Keratinocyte (primary cell): ENCODE data around the gene CNFN. TPM values are rescaled to one million over a fixed set of nuclear protein-coding genes. Genes with fewer than 3 reads are reported as not detected.
A peak's percentile ranks its signal among the peaks of the same experiment; 100 is the strongest.

Experiments
- DNase-seq: peaks from one replicate; pipeline ENCODE4 v3.0.0-alpha.2; 2011; ENCODE audit warnings: low read depth, missing footprints, low spot score
- FAIRE-seq: peaks from 2 replicates; lab custom pipeline; 2011; peaks lifted over from hg19 to GRCh38; lab: Jason Lieb, UNC
- H2AFZ ChIP-seq: 2 replicates; pipeline ENCODE4 v1.6.0; 2012; ENCODE audit warnings: low read length, control low read depth, inconsistent platforms; ENCODE audit not compliant: control insufficient read depth
- H3K27ac ChIP-seq: 2 replicates; pipeline ENCODE4 v1.5.1; 2011; ENCODE audit warnings: low read length; ENCODE audit not compliant: control insufficient read depth, insufficient read depth
- H3K27me3 ChIP-seq: 3 replicates; pipeline ENCODE4 v1.6.0; 2011; ENCODE audit warnings: low read length; ENCODE audit not compliant: control insufficient read depth, insufficient read depth; ENCODE audit errors: extremely low read depth
- H3K36me3 ChIP-seq, 2 experiments: 2 replicates in 1 of 2; 3 replicates in 1 of 2; pipeline ENCODE4 v1.5.1; 2011; ENCODE audit warnings: low read length in 2 of 2, mild to moderate bottlenecking in 1 of 2; ENCODE audit not compliant: control insufficient read depth in 2 of 2, insufficient read depth in 2 of 2; ENCODE audit errors: extremely low read depth in 1 of 2
- H3K4me1 ChIP-seq: 3 replicates; pipeline ENCODE4 v1.5.1; 2011; ENCODE audit warnings: low read length; ENCODE audit not compliant: control insufficient read depth, insufficient read depth; ENCODE audit errors: extremely low read depth
- H3K4me2 ChIP-seq: 3 replicates; pipeline ENCODE4 v1.6.0; 2011; ENCODE audit warnings: low read depth, low read length; ENCODE audit not compliant: control insufficient read depth, insufficient read depth; ENCODE audit errors: extremely low read depth
- H3K4me3 ChIP-seq, 3 experiments: fragments of 200-600 bp in 1 of 3; sonication (generic) in 1 of 3; 2 replicates in 2 of 3; 3 replicates in 1 of 3; pipeline ENCODE4 v1.5.1; 2011 to 2016; ENCODE audit warnings: low read length in 3 of 3, mild to moderate bottlenecking in 3 of 3, control low read depth in 2 of 3, inconsistent platforms in 1 of 3, low read depth in 1 of 3, mixed read lengths in 1 of 3, mixed run types in 1 of 3, moderate library complexity in 1 of 3; ENCODE audit not compliant: control insufficient read depth in 2 of 3, insufficient read depth in 2 of 3; ENCODE audit errors: extremely low read depth in 1 of 3
- H3K79me2 ChIP-seq: 2 replicates; pipeline ENCODE4 v1.6.0; 2012; ENCODE audit warnings: low read length; ENCODE audit not compliant: control insufficient read depth, insufficient read depth
- H3K9ac ChIP-seq: 3 replicates; pipeline ENCODE4 v1.6.0; 2011; ENCODE audit warnings: low read length; ENCODE audit not compliant: control insufficient read depth, insufficient read depth; ENCODE audit errors: extremely low read depth
- H3K9me1 ChIP-seq: 3 replicates; pipeline ENCODE4 v1.6.0; 2011; ENCODE audit warnings: low read length; ENCODE audit not compliant: control insufficient read depth, insufficient read depth; ENCODE audit errors: extremely low read depth
- H3K9me3 ChIP-seq: 2 replicates; pipeline ENCODE4 v1.5.1; 2012; ENCODE audit warnings: low read depth, low read length; ENCODE audit not compliant: control insufficient read depth
- H4K20me1 ChIP-seq: 3 replicates; pipeline ENCODE4 v1.6.0; 2011; ENCODE audit warnings: low read length; ENCODE audit not compliant: control insufficient read depth, insufficient read depth; ENCODE audit errors: extremely low read depth
- CTCF ChIP-seq, 3 experiments: IDR thresholded peaks in 1 of 3; conservative IDR thresholded peaks in 1 of 3; optimal IDR thresholded peaks in 1 of 3; 2 replicates in 2 of 3; 3 replicates in 1 of 3; pipeline versions ENCODE3 to v1.5.1; 2011; ENCODE audit warnings: low read length in 3 of 3, mild to moderate bottlenecking in 3 of 3, moderate library complexity in 2 of 3, control low read depth in 1 of 3, inconsistent platforms in 1 of 3; ENCODE audit not compliant: insufficient read depth in 2 of 3; ENCODE audit errors: extremely low read depth in 1 of 3
- EZH2 ChIP-seq: IDR thresholded peaks from one replicate; pipeline ENCODE4 v1.6.1; 2012; ENCODE audit warnings: inconsistent platforms, mild to moderate bottlenecking, low read length, moderate library complexity
- dilution Hi-C: fragments of 300-500 bp; cut with MboI; formaldehyde crosslinking; loops from one replicate; pipeline ENCODE4 v1.7.0; 2020; ENCODE audit warnings: low sequenced_read_pairs; ENCODE audit not compliant: extremely low pct_ligation_motif_present
- polyA plus RNA-seq, 5 experiments: library from polyadenylated mRNA; depleted of rRNA in 3 of 5; stranded (reverse) in 3 of 5; stranded (forward) in 1 of 5; unstranded in 1 of 5; fragments of >200 nt; gene quantifications; 1 replicate in 1 of 5; 2 replicates in 3 of 5; 3 replicates in 1 of 5; pipeline versions ENCODE4 v1.2.1 to v1.2.3, GENCODE V29; 2011 to 2012; ENCODE audit warnings: missing spikeins in 2 of 5, low read depth in 1 of 5, low replicate concordance in 1 of 5

Gene CNFN
- polyA plus RNA-seq, 1 donor (not counting 4 experiments of a cell fraction or from before 2014, with no cell fraction given): 3.0 TPM

- H3K9me3 ChIP-seq: no peaks in the 10 kb centered on the region
- H3K9me1 ChIP-seq: peaks cover 5% of the 10 kb centered on the region
- peaks cover 23% of the 10 kb centered on the region for H3K4me1 ChIP-seq
- no peaks in the 10 kb centered on the region for H3K36me3 ChIP-seq
- peak overlapping the region; percentile 99 for H3K4me2 ChIP-seq
- H3K27me3 ChIP-seq: peaks cover 5% of the 10 kb centered on the region
- H3K4me3 ChIP-seq: peak overlapping the region; percentile 58 to 84 (median 83)
- TF ChIP-seq CTCF (optimal IDR thresholded peaks at IDR 0.05 in 1 of 3, IDR thresholded peaks at IDR 0.05 in 1 of 3, conservative IDR thresholded peaks at IDR 0.05 in 1 of 3; ENCODE audit: extremely low read depth in 1 of 3, insufficient read depth in 2 of 3, low read length in 3 of 3): no peak
- TF ChIP-seq EZH2: no peak
- H3K27ac ChIP-seq: peak overlapping the region; percentile 99
- H4K20me1 ChIP-seq: no peaks in the 10 kb centered on the region
- peak overlapping the region; percentile 95 for H2AFZ ChIP-seq
- peaks cover 9% of the 10 kb centered on the region for H3K79me2 ChIP-seq
- peak overlapping the region; percentile 94 for H3K9ac ChIP-seq
- FAIRE-seq: peak; percentile 89
- DNase-seq: peak; percentile 96
- dilution Hi-C loops: no loop called here
These were observed 6.5 kb upstream of the CNFN start for GRCh38 chr19:42396381-42397262.

DNA sequence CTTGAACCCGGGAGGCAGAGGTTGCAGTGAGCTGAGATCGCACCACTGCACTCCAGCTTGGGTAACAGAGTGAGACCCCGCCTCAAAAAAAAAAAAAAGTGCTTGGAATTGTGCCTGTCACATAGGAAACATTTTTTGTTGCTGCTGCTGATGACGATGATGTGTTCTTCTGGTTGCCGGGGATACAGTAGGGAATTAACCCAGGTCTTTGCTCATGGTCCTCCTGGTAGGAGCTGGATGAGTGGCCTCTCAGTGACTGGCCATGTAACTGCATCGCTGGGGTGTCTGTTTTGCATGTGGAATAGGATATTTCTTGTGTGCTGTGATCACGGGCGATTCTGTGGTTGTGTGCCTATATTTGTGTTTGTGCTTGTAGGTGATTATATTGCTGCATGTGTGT lies 4.7 kb upstream of the CNFN start:
- no peak overlapping the region for H3K4me3 ChIP-seq
- FAIRE-seq (no peak), DNase-seq (no peak)
- H3K27me3 ChIP-seq: peaks cover 19% of the 10 kb centered on the region
- no peaks in the 10 kb centered on the region for H4K20me1 ChIP-seq
- no peak for TF ChIP-seq EZH2
- no peak for TF ChIP-seq CTCF (optimal IDR thresholded peaks at IDR 0.05 in 1 of 3, IDR thresholded peaks at IDR 0.05 in 1 of 3, conservative IDR thresholded peaks at IDR 0.05 in 1 of 3; ENCODE audit: extremely low read depth in 1 of 3, insufficient read depth in 2 of 3, low read length in 3 of 3)
- no peak overlapping the region for H2AFZ ChIP-seq
- H3K27ac ChIP-seq: no peak overlapping the region
- dilution Hi-C loops: no loop called here
- H3K9me3 ChIP-seq: no peaks in the 10 kb centered on the region
- peaks cover 22% of the 10 kb centered on the region for H3K4me1 ChIP-seq
- peaks cover 9% of the 10 kb centered on the region for H3K79me2 ChIP-seq
- no peak overlapping the region for H3K4me2 ChIP-seq
- no peak overlapping the region for H3K9ac ChIP-seq
- peaks cover 5% of the 10 kb centered on the region for H3K9me1 ChIP-seq
- H3K36me3 ChIP-seq: no peaks in the 10 kb centered on the region
